Sigmoid colon (tissue), 7 donors: ENCODE measurements around the gene CFAP53. TPM values are rescaled to one million over a fixed set of nuclear protein-coding genes. Genes with fewer than 3 reads are reported as not detected.
"Not testable (repeated sequence)": the region's sequence is repeated elsewhere in the genome, so short reads cannot be mapped to it uniquely, and the experiment has no call there.

Source experiments
- DNase-seq: peaks from one replicate; pipeline ENCODE4 v3.0.0-alpha.2; 2019
- H3K27ac ChIP-seq, 4 donors: fragments of 200-600 bp; sonication (generic); one replicate each; pipeline ENCODE4 v1.5.1; 2016 to 2019; ENCODE audit warnings: mild to moderate bottlenecking in 1 of 4
- H3K27me3 ChIP-seq, 3 donors: fragments of 200-600 bp; sonication (generic); one replicate each; pipeline ENCODE4 v1.5.1; 2019; ENCODE audit warnings: mild to moderate bottlenecking in 1 of 3
- H3K36me3 ChIP-seq, 4 donors: fragments of 200-600 bp; sonication (generic); one replicate each; pipeline ENCODE4 v1.5.1; 2016 to 2019
- H3K4me1 ChIP-seq, 4 donors: fragments of 200-600 bp; sonication (generic); one replicate each; pipeline ENCODE4 v1.5.1; 2017 to 2019
- H3K4me3 ChIP-seq, 4 donors: fragments of 200-600 bp; sonication (generic); one replicate each; pipeline ENCODE4 v1.5.1; 2017 to 2019; ENCODE audit warnings: mild to moderate bottlenecking in 2 of 4, moderate library complexity in 1 of 4
- H3K9me3 ChIP-seq, 4 donors: fragments of 200-600 bp in 3 of 4; sonication (generic) in 3 of 4; one replicate each; pipeline versions ENCODE4 v1.5.1 to v1.6.1; 2013 to 2019
- EP300 ChIP-seq, 4 donors: sonication (generic); formaldehyde crosslinking; IDR thresholded peaks; one replicate each; pipeline ENCODE4 v1.6.1; 2017; ENCODE audit warnings: antibody characterized with exemption in 4 of 4
- POLR2A ChIP-seq, 2 donors: fragments of 450-650 bp; IDR thresholded peaks; one replicate each; pipeline ENCODE4 v1.6.1; 2016; ENCODE audit warnings: antibody characterized with exemption in 2 of 2, mild to moderate bottlenecking in 2 of 2, moderate library complexity in 2 of 2
- POLR2AphosphoS5 ChIP-seq, 4 donors: sonication (generic); formaldehyde crosslinking; IDR thresholded peaks; one replicate each; pipeline ENCODE4 v1.6.1; 2017; ENCODE audit warnings: antibody characterized with exemption in 4 of 4
- WGBS, 2 donors: extraction: QIAGEN DNeasy Blood & Tissue Kit; methylation state at CpG; one replicate each; pipeline ENCODE4 v1.1.7; 2013; 5-methylcytosine and 5-hydroxymethylcytosine counted together
- intact Hi-C: fragments of 100-400 bp; cut with DNase I; formaldehyde crosslinking; loops from one replicate; pipeline ENCODE4 v1.15.1; 2023
- polyA plus RNA-seq, 3 donors: library from polyadenylated mRNA; stranded (reverse); fragments of 200-250 nt; gene quantifications; one replicate each; pipeline ENCODE4 v1.2.3, GENCODE V29; 2013
- total RNA-seq, 4 donors: library from RNA; depleted of rRNA; stranded (reverse); fragments of >200 nt; gene quantifications; one replicate each; pipeline ENCODE4 v1.1.0, GENCODE V29; 2016
- TF ChIP-seq, protein P1 (sequence below), 4 experiments: fragments of 450-650 bp in 3 of 4; fragments of 200-600 bp in 1 of 4; IDR thresholded peaks; one replicate each; pipeline ENCODE4 v1.5.1; 2016 to 2019; ENCODE audit warnings: antibody characterized with exemption in 4 of 4, mild to moderate bottlenecking in 3 of 4, moderate library complexity in 2 of 4
- donor health status: healthy with polysubstance abuse.
- donor health status: Bipolar disorder and iron deficiency.
- donor health status: healthy.

Gene CFAP53
- total and polyA plus RNA-seq, 7 donors: 0.23 to 0.46 (median 0.27) TPM; not detected in 4

DNA sequence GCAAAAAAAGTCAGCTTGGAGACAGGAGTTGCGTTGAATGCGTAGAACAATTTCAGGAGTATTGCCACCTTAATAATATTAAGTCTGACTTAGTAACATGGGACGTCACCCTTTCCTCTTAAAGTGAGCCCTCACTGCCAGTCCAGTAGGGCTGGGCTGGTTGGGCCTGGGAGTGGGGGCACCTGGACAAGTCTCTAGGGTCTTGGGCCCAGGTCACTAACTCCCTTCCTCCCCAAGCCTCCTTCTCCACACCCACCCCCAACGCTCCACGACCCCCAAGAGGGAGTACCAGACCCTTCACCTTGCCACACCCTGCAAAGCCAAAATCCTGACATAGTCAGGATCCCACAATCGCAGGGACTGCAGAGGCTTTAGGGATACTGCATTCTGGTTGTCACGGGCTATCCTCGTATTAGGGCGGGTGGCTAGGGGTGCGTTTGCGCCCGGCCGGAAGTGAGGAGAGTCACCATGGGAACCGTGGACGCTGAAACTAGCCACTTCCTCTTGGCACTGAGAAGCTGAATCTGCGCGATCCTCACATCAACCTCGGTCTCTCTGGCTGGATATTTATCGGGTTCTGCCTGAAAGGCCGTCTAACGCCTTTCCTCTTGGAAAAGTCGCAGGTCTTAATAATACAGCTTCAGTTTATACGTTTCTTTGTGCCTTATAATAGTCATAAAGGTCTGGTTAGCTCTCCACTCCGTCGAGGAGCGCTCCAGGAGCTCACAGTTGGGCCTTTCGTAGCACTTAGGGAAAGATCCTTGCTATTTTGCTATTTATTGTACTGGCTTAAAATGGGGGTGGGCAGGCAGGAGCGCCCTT lies 31.5 kb upstream of the CFAP53 start:
- H3K4me1 ChIP-seq: peaks cover 0 to 14% (median 6%) of the 10 kb centered on the region in 4 donors
- no peak overlapping the region for H3K27ac ChIP-seq
- peak; percentile 85 for DNase-seq
- peaks cover 8 to 42% (median 21%) of the 10 kb centered on the region in 3 donors for H3K27me3 ChIP-seq
- H3K4me3 ChIP-seq: peak overlapping the region; percentile 11 to 50 (median 34)
- no peaks in the 10 kb centered on the region for H3K9me3 ChIP-seq
- no peaks in the 10 kb centered on the region for H3K36me3 ChIP-seq
- intact Hi-C loops: no loop called here
- TF ChIP-seq EP300 (IDR thresholded peaks at IDR 0.05) (no peak), POLR2A (IDR thresholded peaks at IDR 0.05) (no peak), POLR2AphosphoS5 (IDR thresholded peaks at IDR 0.05) (no peak)
- TF ChIP-seq, protein P1, sequence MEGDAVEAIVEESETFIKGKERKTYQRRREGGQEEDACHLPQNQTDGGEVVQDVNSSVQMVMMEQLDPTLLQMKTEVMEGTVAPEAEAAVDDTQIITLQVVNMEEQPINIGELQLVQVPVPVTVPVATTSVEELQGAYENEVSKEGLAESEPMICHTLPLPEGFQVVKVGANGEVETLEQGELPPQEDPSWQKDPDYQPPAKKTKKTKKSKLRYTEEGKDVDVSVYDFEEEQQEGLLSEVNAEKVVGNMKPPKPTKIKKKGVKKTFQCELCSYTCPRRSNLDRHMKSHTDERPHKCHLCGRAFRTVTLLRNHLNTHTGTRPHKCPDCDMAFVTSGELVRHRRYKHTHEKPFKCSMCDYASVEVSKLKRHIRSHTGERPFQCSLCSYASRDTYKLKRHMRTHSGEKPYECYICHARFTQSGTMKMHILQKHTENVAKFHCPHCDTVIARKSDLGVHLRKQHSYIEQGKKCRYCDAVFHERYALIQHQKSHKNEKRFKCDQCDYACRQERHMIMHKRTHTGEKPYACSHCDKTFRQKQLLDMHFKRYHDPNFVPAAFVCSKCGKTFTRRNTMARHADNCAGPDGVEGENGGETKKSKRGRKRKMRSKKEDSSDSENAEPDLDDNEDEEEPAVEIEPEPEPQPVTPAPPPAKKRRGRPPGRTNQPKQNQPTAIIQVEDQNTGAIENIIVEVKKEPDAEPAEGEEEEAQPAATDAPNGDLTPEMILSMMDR (IDR thresholded peaks at IDR 0.05): no peak
- WGBS, 2 donors: 10 to 11% methylated on average over 28 of the region's 28 CpGs

DNA sequence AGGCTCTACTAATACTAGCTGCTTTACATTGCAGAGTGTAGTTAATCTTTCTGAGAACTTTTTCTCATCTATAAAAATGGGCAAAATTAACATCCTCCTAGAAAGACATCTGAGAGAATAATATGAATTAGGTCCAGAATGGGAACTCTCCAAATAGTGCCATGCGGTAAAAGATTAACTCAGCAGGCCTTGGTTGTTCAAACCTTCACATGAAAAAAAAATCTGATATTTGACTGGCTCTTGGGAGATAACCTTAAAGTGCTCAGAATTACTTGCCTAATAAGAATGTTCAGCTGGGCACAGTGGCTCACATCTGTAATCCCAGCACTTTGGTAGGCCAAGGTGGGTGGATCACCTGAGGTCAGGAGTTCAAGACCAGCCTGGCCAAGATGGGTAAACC lies 26.7 kb upstream of the CFAP53 start:
- no peaks in the 10 kb centered on the region for H3K36me3 ChIP-seq
- WGBS, 2 donors: 94% methylated on average over 1 of the region's 1 CpG
- H3K4me1 ChIP-seq: peaks cover 0 to 5% (median 2%) of the 10 kb centered on the region in 4 donors
- no peak overlapping the region for H3K27ac ChIP-seq
- no peaks in the 10 kb centered on the region for H3K9me3 ChIP-seq
- no peak overlapping the region for H3K4me3 ChIP-seq
- intact Hi-C loops: no loop called here
- H3K27me3 ChIP-seq: peaks cover 0 to 1% (median 0%) of the 10 kb centered on the region in 3 donors
- DNase-seq: no peak
- TF ChIP-seq, protein P1 (IDR thresholded peaks at IDR 0.05): no peak
- TF ChIP-seq POLR2A (IDR thresholded peaks at IDR 0.05) (no peak), POLR2AphosphoS5 (IDR thresholded peaks at IDR 0.05) (no peak), EP300 (IDR thresholded peaks at IDR 0.05) (no peak)

DNA sequence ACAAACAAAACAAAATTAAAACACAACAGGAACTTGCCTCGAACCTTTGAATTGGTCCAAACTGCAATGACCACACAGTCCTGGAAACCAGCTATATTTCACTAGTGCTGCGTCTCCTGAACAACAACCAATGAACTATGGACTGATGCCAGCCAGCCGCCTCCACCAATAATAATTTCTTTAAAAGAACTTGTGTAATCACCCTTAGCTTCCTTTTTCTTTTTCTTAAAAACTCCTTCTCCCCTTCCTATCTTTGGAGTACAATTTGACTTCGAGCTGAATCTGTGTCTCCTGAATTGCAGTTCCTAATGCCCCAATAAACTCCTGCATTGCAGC lies 22.8 kb upstream of the CFAP53 start:
- TF ChIP-seq POLR2AphosphoS5 (IDR thresholded peaks at IDR 0.05): no peak
- no peak for TF ChIP-seq POLR2A (IDR thresholded peaks at IDR 0.05)
- TF ChIP-seq EP300 (IDR thresholded peaks at IDR 0.05): no peak
- TF ChIP-seq, protein P1 (IDR thresholded peaks at IDR 0.05): no peak
- 90 to 91% methylated on average over 4 of the region's 4 CpGs for WGBS, 2 donors
- intact Hi-C loops: loop anchor here (5.0 to 10.0 kb wide), 4 partner anchors 363 to 1744 kb away; partner anchors contain the start of genes ACAA2 and SMAD7

DNA sequence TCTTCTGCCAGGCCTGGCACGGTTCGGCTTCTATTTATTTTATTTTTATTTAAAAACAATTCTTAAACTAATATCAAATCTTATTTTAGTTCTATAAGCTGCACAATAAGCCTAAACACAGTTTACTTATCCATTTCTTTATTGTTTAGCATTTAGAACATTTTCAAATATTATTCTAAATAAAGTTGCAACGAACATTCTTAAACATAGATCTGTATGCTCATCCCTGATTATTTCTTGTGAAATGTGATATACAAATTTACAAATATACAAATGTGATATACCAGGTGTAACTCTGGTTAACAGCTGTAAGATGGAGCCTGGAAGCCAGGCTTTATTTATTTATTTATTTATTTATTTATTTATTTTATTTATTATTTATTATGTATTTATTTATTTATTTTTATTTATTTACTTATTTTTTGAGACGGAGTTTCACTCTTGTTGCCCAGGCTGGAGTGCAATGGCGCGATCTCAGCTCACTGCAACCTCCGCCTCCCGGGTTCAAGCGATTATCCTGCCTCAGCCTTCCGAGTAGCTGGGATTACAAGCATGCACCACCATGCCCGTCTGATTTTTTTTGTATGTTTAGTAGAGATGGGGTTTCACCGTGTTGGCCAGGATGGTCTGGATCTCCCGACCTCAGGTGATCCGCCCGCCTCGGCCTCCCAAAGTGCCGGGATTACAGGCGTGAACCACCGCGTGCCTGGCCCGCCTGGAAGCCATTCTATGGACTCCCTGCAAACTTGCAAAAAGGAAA lies 22.2 kb upstream of the CFAP53 start:
- Histone ChIP-seq H3K36me3 (peaks cover 0 to 25% (median 4%) of the 10 kb centered on the region in 4 donors), H3K4me1 (peaks cover 0 to 12% (median 8%) of the 10 kb centered on the region in 4 donors), H3K27ac (peak overlapping the region; percentile 81 to 88 (median 86)), H3K4me3 (peak overlapping the region; percentile 68 to 85 (median 75))
- not testable (repeated sequence) for DNase-seq, H3K9me3 ChIP-seq, H3K27me3 ChIP-seq
- intact Hi-C loops: loop anchor here (5.0 to 10.0 kb wide), 4 partner anchors 364 to 1744 kb away; partner anchors contain the start of genes ACAA2 and SMAD7
- WGBS, 2 donors: 75 to 78% methylated on average over 21 of the region's 21 CpGs

More for the DNA sequence above, 22.8 kb upstream of the CFAP53 start:
- Histone ChIP-seq H3K4me1 (peaks cover 0 to 12% (median 8%) of the 10 kb centered on the region in 4 donors), H3K27me3 (no peaks in the 10 kb centered on the region), H3K9me3 (no peaks in the 10 kb centered on the region), H3K4me3 (no peak overlapping the region), H3K36me3 (peaks cover 0 to 20% (median 2%) of the 10 kb centered on the region in 4 donors), H3K27ac (no peak overlapping the region)
- DNase-seq: peak; percentile 65
